Bronchial epithelial cell (primary cell): Measurements from ENCODE around the gene KRT36. TPM values are rescaled to one million over a fixed set of nuclear protein-coding genes. Genes with fewer than 3 reads are reported as not detected.
A peak's percentile ranks its signal among the peaks of the same experiment; 100 is the strongest.

Experiments used
- DNase-seq: peaks from one replicate; pipeline ENCODE4 v3.0.0-alpha.2; 2010; ENCODE audit warnings: low read depth
- FAIRE-seq: peaks from 2 replicates; lab custom pipeline; 2011; peaks lifted over from hg19 to GRCh38; lab: Jason Lieb, UNC
- H3K27me3 ChIP-seq: 2 replicates; pipeline ENCODE4 v1.5.1; 2011; ENCODE audit warnings: low read length; ENCODE audit not compliant: control insufficient read depth, insufficient read depth
- H3K36me3 ChIP-seq: 2 replicates; pipeline ENCODE4 v1.5.1; 2011; ENCODE audit warnings: low read length; ENCODE audit not compliant: control insufficient read depth, insufficient read depth
- H3K4me3 ChIP-seq: 2 replicates; pipeline ENCODE4 v1.5.1; 2011; ENCODE audit warnings: mild to moderate bottlenecking, low read depth, low read length, control low read depth
- CTCF ChIP-seq: IDR thresholded peaks from 2 replicates; pipeline ENCODE4 v1.5.1; 2011; ENCODE audit warnings: mild to moderate bottlenecking, moderate library complexity, low read length, control low read depth, inconsistent platforms; ENCODE audit not compliant: insufficient read depth, severe bottlenecking
- total RNA-seq: library from RNA; depleted of rRNA; stranded (reverse); fragments of >200 nt; gene quantifications from 2 replicates; pipeline ENCODE4 v1.2.1, GENCODE V29; 2014

KRT36 gene
- total RNA-seq, 1 donor from 2014 or later = under 0.01 TPM

GRCh38 chr17:41496803-41497484 is 7.2 kb upstream of the KRT36 start:
- no peaks in the 10 kb centered on the region for H3K27me3 ChIP-seq
- peak; percentile 87 for DNase-seq
- peak; percentile 97 for TF ChIP-seq CTCF
- no peak overlapping the region for H3K4me3 ChIP-seq
- FAIRE-seq = peak; percentile 83
- H3K36me3 ChIP-seq = peaks cover 1% of the 10 kb centered on the region

DNA sequence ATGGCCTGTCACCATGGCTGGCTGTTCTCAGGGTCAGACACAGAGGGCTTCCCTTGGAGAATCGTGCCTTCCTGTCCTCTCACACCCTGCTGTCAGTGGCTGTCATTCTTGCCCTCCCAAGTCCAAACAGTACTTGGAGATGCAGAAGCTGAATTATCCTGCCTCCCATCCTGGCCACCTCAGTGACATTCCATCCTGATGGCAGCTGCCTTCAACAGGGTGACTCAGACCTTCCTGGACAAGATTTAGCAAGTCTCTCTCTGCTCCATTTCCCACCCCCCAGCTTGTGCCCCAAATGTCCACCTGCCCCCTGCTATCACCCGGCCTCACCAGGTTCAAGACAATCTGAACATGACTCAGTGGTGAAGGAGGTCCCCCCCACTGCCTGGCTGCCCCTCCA is 4.8 kb upstream of the KRT36 start:
- Histone ChIP-seq H3K4me3 (no peak overlapping the region), H3K36me3 (no peaks in the 10 kb centered on the region), H3K27me3 (no peaks in the 10 kb centered on the region)
- DNase-seq (peak; percentile 62), FAIRE-seq (no peak)
- TF ChIP-seq CTCF = no peak

DNA sequence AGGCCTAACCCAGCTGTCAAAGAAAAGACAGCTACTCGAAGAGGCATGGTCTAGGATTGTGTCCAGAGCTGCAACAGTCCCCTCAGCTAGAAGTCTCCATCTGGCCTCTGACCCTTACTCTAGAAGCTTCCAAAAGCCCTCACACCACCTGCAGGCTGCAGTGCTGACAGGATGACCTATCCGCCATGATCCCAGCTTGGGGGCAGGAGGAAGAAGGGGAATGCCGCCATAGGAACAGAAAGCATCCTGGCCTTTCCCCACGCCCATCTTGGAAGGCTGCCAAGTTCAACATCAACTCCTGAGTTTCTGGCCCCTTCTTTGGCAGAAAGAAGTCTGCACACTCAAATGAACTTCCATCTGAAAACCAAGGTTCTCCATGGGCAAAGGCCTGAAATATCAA is 3.1 kb upstream of the KRT36 start:
- peak; percentile 55 for FAIRE-seq
- no peak overlapping the region for H3K4me3 ChIP-seq
- H3K27me3 ChIP-seq = no peaks in the 10 kb centered on the region
- no peak for DNase-seq
- no peak for TF ChIP-seq CTCF
- H3K36me3 ChIP-seq = no peaks in the 10 kb centered on the region

GRCh38 chr17:41492351-41492750 is 2.6 kb upstream of the KRT36 start:
- TF ChIP-seq CTCF = no peak
- no peak for DNase-seq
- no peak for FAIRE-seq
- Histone ChIP-seq H3K36me3 (no peaks in the 10 kb centered on the region), H3K4me3 (no peak overlapping the region), H3K27me3 (no peaks in the 10 kb centered on the region)

GRCh38 chr17:41491476-41491875 is 1.8 kb upstream of the KRT36 start:
- H3K36me3 ChIP-seq = no peaks in the 10 kb centered on the region
- no peaks in the 10 kb centered on the region for H3K27me3 ChIP-seq
- FAIRE-seq = no peak
- H3K4me3 ChIP-seq = no peak overlapping the region
- DNase-seq = no peak
- TF ChIP-seq CTCF = no peak
